Measurements from ENCODE around the gene ASAP2. TPM values are rescaled to one million over a fixed set of nuclear protein-coding genes. Genes with fewer than 3 reads are reported as not detected.

ASAP2 gene
- total and polyA plus RNA-seq, 2 donors (not counting 1 experiment from before 2014, with no cell fraction given), result 0.04 TPM; not detected in 1

DNA sequence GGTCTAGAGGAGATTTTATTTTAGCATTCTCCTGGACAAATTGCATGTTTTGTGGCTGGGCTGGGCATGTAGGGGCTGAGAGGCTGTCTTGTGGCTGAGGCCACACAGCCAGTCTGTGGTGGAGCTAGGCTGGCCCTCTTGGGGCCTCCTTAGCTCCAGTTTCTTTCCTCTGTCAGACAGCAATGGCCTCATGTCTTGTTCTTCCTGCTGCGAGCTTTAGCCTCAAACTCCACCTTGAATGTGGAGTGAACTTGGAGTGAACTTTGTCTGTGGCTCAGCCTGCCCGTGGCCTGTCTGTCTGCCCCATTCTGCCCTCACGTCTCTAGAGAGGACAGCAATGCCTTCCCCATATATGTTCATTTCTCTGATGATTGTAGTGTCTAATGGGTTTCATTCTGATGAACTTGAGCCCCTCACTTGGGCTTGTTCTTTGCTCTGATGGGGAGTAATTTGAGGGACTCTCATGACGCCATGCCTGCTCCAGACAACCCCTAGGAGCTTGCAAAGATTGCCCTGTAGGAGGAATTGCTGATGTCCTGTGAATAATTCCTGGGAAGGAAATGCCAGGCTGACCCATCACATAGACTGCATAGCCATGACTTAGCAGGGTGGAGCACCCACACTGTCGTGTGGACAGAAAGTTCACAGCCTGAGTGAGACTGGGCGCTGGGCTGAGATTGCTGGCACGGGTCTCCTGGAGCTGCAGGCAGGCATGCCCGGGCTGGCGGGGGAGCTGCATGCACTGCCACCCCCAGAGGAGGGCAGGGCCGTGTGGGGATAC lies 42.6 kb downstream of the ASAP2 start:
- Histone ChIP-seq H4K20me1 (ENCODE audit: control insufficient read depth, insufficient read depth, low read length, poor library complexity, severe bottlenecking) (no peaks in the 10 kb centered on the region), H3K79me2 (ENCODE audit: control insufficient read depth, insufficient read depth, low read length) (no peaks in the 10 kb centered on the region), H3K27me3 (replicated peaks in 1 of 4; ENCODE audit: control extremely low read depth in 1 of 4, control insufficient read depth in 3 of 4, insufficient read depth in 4 of 4, low read length in 3 of 4) (peaks cover 0 to 2% (median 0%) of the 10 kb centered on the region in 4 experiments), H3K9ac (ENCODE audit: low read length) (no peak overlapping the region), H3K36me3 (replicated peaks in 1 of 2; ENCODE audit: control extremely low read depth in 1 of 2, control insufficient read depth in 1 of 2, extremely low read depth in 1 of 2, insufficient read depth in 2 of 2, low read length in 1 of 2) (no peaks in the 10 kb centered on the region), H2AFZ (ENCODE audit: insufficient read depth, low read depth, low read length, poor library complexity, severe bottlenecking) (no peak overlapping the region), H3K9me3 (ENCODE audit: control extremely low read depth in 1 of 3, control insufficient read depth in 2 of 3, insufficient read depth in 1 of 3, low read length in 2 of 3) (no peaks in the 10 kb centered on the region), H3K4me1 (ENCODE audit: control insufficient read depth in 2 of 2, insufficient read depth in 2 of 2, low read length in 2 of 2) (no peaks in the 10 kb centered on the region), H3K27ac (ENCODE audit: low read length in 2 of 2) (no peak overlapping the region), H3K4me3 (ENCODE audit: control extremely low read depth in 1 of 5, extremely low read depth in 1 of 5, insufficient read depth in 1 of 5, low read depth in 2 of 5, low read length in 4 of 5) (no peak overlapping the region), H3K4me2 (replicated peaks; ENCODE audit: low read depth, low read length, poor library complexity, severe bottlenecking) (no peak overlapping the region)
- 86% methylated on average over 6 of the region's 10 CpGs for WGBS (ENCODE audit: insufficient coverage)
- H3K4me3 Mint-ChIP-seq, result no peak overlapping the region
- no peaks in the 10 kb centered on the region for H3K4me1 Mint-ChIP-seq
- POLR2A ChIA-PET, result no interaction called here
- H3K27me3 Mint-ChIP-seq, result peaks cover 13% of the 10 kb centered on the region
- DNase-seq (no peak), ATAC-seq (ENCODE audit: low read depth) (no peak)
- intact Hi-C loops (cut with micrococcal nuclease), result no loop called here
- CTCF ChIA-PET, result no interaction called here
- H3K27ac Mint-ChIP-seq, result no peak overlapping the region
- no peak for TF ChIP-seq EZH2 (IDR thresholded peaks at IDR 0.05; ENCODE audit: borderline replicate concordance, insufficient read depth, low read depth, low read length, poor library complexity, severe bottlenecking)
- TF ChIP-seq, protein P1, sequence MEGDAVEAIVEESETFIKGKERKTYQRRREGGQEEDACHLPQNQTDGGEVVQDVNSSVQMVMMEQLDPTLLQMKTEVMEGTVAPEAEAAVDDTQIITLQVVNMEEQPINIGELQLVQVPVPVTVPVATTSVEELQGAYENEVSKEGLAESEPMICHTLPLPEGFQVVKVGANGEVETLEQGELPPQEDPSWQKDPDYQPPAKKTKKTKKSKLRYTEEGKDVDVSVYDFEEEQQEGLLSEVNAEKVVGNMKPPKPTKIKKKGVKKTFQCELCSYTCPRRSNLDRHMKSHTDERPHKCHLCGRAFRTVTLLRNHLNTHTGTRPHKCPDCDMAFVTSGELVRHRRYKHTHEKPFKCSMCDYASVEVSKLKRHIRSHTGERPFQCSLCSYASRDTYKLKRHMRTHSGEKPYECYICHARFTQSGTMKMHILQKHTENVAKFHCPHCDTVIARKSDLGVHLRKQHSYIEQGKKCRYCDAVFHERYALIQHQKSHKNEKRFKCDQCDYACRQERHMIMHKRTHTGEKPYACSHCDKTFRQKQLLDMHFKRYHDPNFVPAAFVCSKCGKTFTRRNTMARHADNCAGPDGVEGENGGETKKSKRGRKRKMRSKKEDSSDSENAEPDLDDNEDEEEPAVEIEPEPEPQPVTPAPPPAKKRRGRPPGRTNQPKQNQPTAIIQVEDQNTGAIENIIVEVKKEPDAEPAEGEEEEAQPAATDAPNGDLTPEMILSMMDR (IDR thresholded peaks at IDR 0.05), result no peak
- H3K9me3 Mint-ChIP-seq (ENCODE audit: insufficient read depth), result no peaks in the 10 kb centered on the region

DNA sequence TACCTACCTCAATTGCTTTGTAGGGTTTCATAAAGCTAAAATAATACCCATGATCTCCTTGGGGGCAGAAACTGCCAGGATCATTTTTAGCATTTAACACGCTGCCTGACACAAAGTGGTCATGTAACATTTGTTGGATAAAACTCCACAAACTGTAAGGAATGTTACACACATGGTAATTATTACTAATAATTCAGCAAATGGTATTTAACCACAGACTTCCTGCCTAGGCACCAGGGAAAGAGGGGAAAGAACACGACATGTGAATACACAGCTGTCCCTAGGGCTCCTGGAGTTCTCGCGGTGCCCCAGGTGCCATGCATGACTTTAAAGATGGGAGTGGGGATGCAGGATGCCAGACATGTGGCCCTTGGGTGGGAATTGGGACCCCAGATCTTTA lies 43.5 kb downstream of the ASAP2 start:
- CTCF ChIA-PET, result no interaction called here
- Histone ChIP-seq H4K20me1 (ENCODE audit: control insufficient read depth, insufficient read depth, low read length, poor library complexity, severe bottlenecking) (no peaks in the 10 kb centered on the region), H3K9me3 (ENCODE audit: control extremely low read depth in 1 of 3, control insufficient read depth in 2 of 3, insufficient read depth in 1 of 3, low read length in 2 of 3) (no peaks in the 10 kb centered on the region), H3K4me2 (replicated peaks; ENCODE audit: low read depth, low read length, poor library complexity, severe bottlenecking) (no peak overlapping the region), H3K9ac (ENCODE audit: low read length) (no peak overlapping the region), H3K4me3 (ENCODE audit: control extremely low read depth in 1 of 5, extremely low read depth in 1 of 5, insufficient read depth in 1 of 5, low read depth in 2 of 5, low read length in 4 of 5) (no peak overlapping the region), H3K27me3 (replicated peaks in 1 of 4; ENCODE audit: control extremely low read depth in 1 of 4, control insufficient read depth in 3 of 4, insufficient read depth in 4 of 4, low read length in 3 of 4) (peaks cover 0 to 2% (median 0%) of the 10 kb centered on the region in 4 experiments), H3K36me3 (replicated peaks in 1 of 2; ENCODE audit: control extremely low read depth in 1 of 2, control insufficient read depth in 1 of 2, extremely low read depth in 1 of 2, insufficient read depth in 2 of 2, low read length in 1 of 2) (no peaks in the 10 kb centered on the region), H2AFZ (ENCODE audit: insufficient read depth, low read depth, low read length, poor library complexity, severe bottlenecking) (no peak overlapping the region), H3K79me2 (ENCODE audit: control insufficient read depth, insufficient read depth, low read length) (no peaks in the 10 kb centered on the region), H3K4me1 (ENCODE audit: control insufficient read depth in 2 of 2, insufficient read depth in 2 of 2, low read length in 2 of 2) (no peaks in the 10 kb centered on the region), H3K27ac (ENCODE audit: low read length in 2 of 2) (no peak overlapping the region)
- H3K4me1 Mint-ChIP-seq, result no peaks in the 10 kb centered on the region
- intact Hi-C loops (cut with micrococcal nuclease), result no loop called here
- no peaks in the 10 kb centered on the region for H3K9me3 Mint-ChIP-seq (ENCODE audit: insufficient read depth)
- 78% methylated on average over 3 of the region's 4 CpGs for WGBS (ENCODE audit: insufficient coverage)
- no peak overlapping the region for H3K4me3 Mint-ChIP-seq
- ATAC-seq (ENCODE audit: low read depth), result no peak
- POLR2A ChIA-PET, result no interaction called here
- DNase-seq, result no peak
- no peak overlapping the region for H3K27ac Mint-ChIP-seq
- peaks cover 13% of the 10 kb centered on the region for H3K27me3 Mint-ChIP-seq
- no peak for TF ChIP-seq EZH2 (IDR thresholded peaks at IDR 0.05; ENCODE audit: borderline replicate concordance, insufficient read depth, low read depth, low read length, poor library complexity, severe bottlenecking)
- TF ChIP-seq, protein P1 (IDR thresholded peaks at IDR 0.05), result no peak
